ENCODE results near the gene ADCY7. TPM values are rescaled to one million over a fixed set of nuclear protein-coding genes. Genes with fewer than 3 reads are reported as not detected.

The ADCY7 gene
- total and polyA plus RNA-seq, 9 of the 15 experiments (the other 6 are each of a cell fraction or from before 2014, with no cell fraction given), result 2.3 to 108 (median 28.6) TPM

DNA sequence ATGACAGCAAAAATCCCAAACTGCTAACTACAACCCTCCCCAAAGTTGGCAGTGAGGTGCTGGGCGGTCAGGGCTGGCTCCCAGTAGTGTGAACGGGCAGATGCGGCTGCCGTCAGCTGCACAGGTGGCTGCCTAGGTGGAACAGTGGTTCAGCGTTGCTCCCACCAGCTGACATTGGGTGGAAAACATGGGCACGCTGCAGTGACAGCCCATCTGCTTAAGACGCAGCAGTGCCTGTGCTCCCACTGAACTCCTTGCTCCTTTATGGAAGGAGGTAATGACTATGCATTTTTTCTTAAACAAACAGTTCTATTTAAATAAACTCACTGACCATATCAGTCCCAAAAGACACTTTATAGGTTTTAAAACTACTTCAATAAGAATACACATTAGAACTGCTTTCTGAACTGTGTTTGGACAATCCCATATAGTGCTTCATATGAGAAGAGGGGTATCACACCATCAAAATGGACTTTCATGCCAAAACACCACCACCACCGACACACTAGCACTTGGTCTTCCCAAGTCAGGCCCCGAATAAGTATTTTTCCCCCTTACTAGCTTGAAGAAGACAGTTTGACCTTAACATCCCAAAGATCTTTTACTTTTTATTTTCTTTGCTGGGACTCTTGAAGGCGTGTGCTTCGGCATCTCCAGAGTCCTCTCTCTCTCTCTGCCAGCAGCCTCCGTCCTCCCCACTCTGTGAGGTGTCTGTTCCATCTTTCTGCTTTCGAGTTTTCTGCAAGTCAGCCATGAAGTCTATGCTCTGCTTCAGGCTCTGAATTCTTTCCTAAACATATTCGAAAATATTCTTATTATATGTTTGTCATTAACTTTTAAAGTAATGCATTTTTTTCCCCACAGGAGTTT is 68.0 kb downstream of the ADCY7 start:
- Histone ChIP-seq H3K9ac (ENCODE audit: insufficient read depth in 1 of 2, low read depth in 2 of 2, low read length in 2 of 2) (peak overlapping the region; percentile 23 to 89; a peak in 3 of 4 replicates), H3K36me3 (ENCODE audit: control insufficient read depth, insufficient read depth, low read length) (peaks cover 75% of the 10 kb centered on the region), H3K4me1 (replicated peaks in 1 of 2; ENCODE audit: control insufficient read depth in 2 of 2, insufficient read depth in 2 of 2, low read length in 2 of 2) (peaks cover 9 to 28% of the 10 kb centered on the region in 2 experiments), H3K4me2 (ENCODE audit: insufficient read depth, low read length) (peak overlapping the region; percentile 52), H3K27me3 (ENCODE audit: control insufficient read depth in 2 of 2, insufficient read depth in 2 of 2, low read length in 2 of 2) (no peaks in the 10 kb centered on the region), H3K79me2 (ENCODE audit: control insufficient read depth, insufficient read depth, low read length) (peaks cover 9% of the 10 kb centered on the region; the same call in 2 of the 3 replicates), H3K27ac (ENCODE audit: extremely low read depth, low read depth, low read length) (peak overlapping the region; percentile 67), H2AFZ (ENCODE audit: low read depth, low read length) (peak overlapping the region; percentile 40; the same call in 1 of the 2 replicates), H4K20me1 (replicated peaks; ENCODE audit: control insufficient read depth, insufficient read depth, low read length) (peaks cover 3% of the 10 kb centered on the region; the same call in 1 of the 2 replicates), H3K4me3 (no peak overlapping the region), H3K9me3 (replicated peaks; ENCODE audit: control insufficient read depth, insufficient read depth, low read depth, low read length) (no peaks in the 10 kb centered on the region), H3K9me1 (ENCODE audit: control insufficient read depth, insufficient read depth, low read length) (no peaks in the 10 kb centered on the region)
- FAIRE-seq (peak; percentile 48), DNase-seq (ENCODE audit: extremely low read depth in 1 of 4, low spot score in 3 of 4) (peak in 2 of 4 experiments; percentile 46 to 52), ATAC-seq (peak; percentile 79)
- intact Hi-C loops (cut with micrococcal nuclease) (no loop called here), in situ Hi-C loops (cut with MboI) (no loop called here)
- CTCF ChIA-PET (ENCODE audit: low intra/inter-chr PET ratio), result no interaction called here
- POLR2A ChIA-PET, result interaction anchor here (0.6 kb wide), 1 partner anchor 21 kb away, joined by 3 read pairs; no protein-coding TSS in a partner anchor
- no TSS peak for BruUV-seq (replicated peaks)
- 39% methylated on average over 13 of the region's 14 CpGs for WGBS (ENCODE audit: insufficient coverage, low coverage, missing lambda C conversion rate)
- TF ChIP-seq, protein P1, sequence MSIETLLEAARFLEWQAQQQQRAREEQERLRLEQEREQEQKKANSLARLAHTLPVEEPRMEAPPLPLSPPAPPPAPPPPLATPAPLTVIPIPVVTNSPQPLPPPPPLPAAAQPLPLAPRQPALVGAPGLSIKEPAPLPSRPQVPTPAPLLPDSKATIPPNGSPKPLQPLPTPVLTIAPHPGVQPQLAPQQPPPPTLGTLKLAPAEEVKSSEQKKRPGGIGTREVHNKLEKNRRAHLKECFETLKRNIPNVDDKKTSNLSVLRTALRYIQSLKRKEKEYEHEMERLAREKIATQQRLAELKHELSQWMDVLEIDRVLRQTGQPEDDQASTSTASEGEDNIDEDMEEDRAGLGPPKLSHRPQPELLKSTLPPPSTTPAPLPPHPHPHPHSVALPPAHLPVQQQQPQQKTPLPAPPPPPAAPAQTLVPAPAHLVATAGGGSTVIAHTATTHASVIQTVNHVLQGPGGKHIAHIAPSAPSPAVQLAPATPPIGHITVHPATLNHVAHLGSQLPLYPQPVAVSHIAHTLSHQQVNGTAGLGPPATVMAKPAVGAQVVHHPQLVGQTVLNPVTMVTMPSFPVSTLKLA (conservative IDR thresholded peaks at IDR 0.05), result peak; percentile 52 to 65; a peak in 3 of 4 replicates
- TF ChIP-seq FOXJ3 (CRISPR knock-in tag; IDR thresholded peaks at IDR 0.05), result no peak
- TF ChIP-seq NR4A1 (CRISPR knock-in tag; IDR thresholded peaks at IDR 0.05), result no peak
- no peak for TF ChIP-seq NR4A1 (tag; IDR thresholded peaks at IDR 0.05)
- TF ChIP-seq ZNF589 (CRISPR knock-in tag; IDR thresholded peaks at IDR 0.05; ENCODE audit: low read depth), result no peak
- no peak for TF ChIP-seq POLR3G (IDR thresholded peaks at IDR 0.05; ENCODE audit: extremely low read depth, insufficient read length, insufficient replicate concordance)
- TF ChIP-seq ZNF316 (IDR thresholded peaks at IDR 0.05), result peak; percentile 90
- TF ChIP-seq NFRKB (IDR thresholded peaks at IDR 0.05; ENCODE audit: low read depth), result no peak
- peak; percentile 12; the same call in 1 of the 2 replicates for TF ChIP-seq DPF2 (IDR thresholded peaks at IDR 0.05)
- 0 out of 4 replicates have a peak, but pooled peaks of 1 of the 2 experiments have one; percentile 14 for TF ChIP-seq NRF1 (conservative IDR thresholded peaks at IDR 0.05 in 1 of 2, IDR thresholded peaks at IDR 0.05 in 1 of 2)
- TF ChIP-seq TAF1 (IDR thresholded peaks at IDR 0.05; ENCODE audit: control insufficient read depth, extremely low read depth, insufficient read depth, low read length, severe bottlenecking), result no peak
- 0 out of 2 replicates have a peak, but pooled peaks have one; percentile 12 for TF ChIP-seq SMARCA4 (IDR thresholded peaks at IDR 0.05)
- TF ChIP-seq POLR2AphosphoS2 (IDR thresholded peaks at IDR 0.05; ENCODE audit: low read length), result no peak
- TF ChIP-seq MIER1 (IDR thresholded peaks at IDR 0.05; ENCODE audit: low read depth), result no peak
- TF ChIP-seq, protein P2, sequence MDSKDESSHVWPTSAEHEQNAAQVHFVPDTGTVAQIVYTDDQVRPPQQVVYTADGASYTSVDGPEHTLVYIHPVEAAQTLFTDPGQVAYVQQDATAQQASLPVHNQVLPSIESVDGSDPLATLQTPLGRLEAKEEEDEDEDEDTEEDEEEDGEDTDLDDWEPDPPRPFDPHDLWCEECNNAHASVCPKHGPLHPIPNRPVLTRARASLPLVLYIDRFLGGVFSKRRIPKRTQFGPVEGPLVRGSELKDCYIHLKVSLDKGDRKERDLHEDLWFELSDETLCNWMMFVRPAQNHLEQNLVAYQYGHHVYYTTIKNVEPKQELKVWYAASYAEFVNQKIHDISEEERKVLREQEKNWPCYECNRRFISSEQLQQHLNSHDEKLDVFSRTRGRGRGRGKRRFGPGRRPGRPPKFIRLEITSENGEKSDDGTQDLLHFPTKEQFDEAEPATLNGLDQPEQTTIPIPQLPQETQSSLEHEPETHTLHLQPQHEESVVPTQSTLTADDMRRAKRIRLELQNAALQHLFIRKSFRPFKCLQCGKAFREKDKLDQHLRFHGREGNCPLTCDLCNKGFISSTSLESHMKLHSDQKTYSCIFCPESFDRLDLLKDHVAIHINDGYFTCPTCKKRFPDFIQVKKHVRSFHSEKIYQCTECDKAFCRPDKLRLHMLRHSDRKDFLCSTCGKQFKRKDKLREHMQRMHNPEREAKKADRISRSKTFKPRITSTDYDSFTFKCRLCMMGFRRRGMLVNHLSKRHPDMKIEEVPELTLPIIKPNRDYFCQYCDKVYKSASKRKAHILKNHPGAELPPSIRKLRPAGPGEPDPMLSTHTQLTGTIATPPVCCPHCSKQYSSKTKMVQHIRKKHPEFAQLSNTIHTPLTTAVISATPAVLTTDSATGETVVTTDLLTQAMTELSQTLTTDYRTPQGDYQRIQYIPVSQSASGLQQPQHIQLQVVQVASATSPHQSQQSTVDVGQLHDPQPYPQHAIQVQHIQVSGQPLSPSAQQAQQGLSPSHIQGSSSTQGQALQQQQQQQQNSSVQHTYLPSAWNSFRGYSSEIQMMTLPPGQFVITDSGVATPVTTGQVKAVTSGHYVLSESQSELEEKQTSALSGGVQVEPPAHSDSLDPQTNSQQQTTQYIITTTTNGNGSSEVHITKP (IDR thresholded peaks at IDR 0.05; ENCODE audit: partially characterized antibody), result peak; percentile 56
- TF ChIP-seq CBFB (CRISPR knock-in tag; IDR thresholded peaks at IDR 0.05), result no peak
- no peak for TF ChIP-seq TRIM24 (IDR thresholded peaks at IDR 0.05)
